ENCODE data around the gene OR2W3. TPM values are rescaled to one million over a fixed set of nuclear protein-coding genes. Genes with fewer than 3 reads are reported as not detected.

OR2W3 gene
- polyA plus RNA-seq, 1 donor from 2014 or later, result not detected

- H2AFZ ChIP-seq (ENCODE audit: low read depth, low read length), result no peak overlapping the region
- no peaks in the 10 kb centered on the region for H3K36me3 ChIP-seq (ENCODE audit: insufficient read depth, low read length)
- H3K9me3 ChIP-seq (ENCODE audit: low read length), result no peaks in the 10 kb centered on the region
- no peaks in the 10 kb centered on the region for H4K20me1 ChIP-seq (ENCODE audit: insufficient read depth)
- H3K79me2 ChIP-seq (replicated peaks; ENCODE audit: insufficient read depth, low read length), result no peaks in the 10 kb centered on the region
- H3K4me3 ChIP-seq (ENCODE audit: low read length), result no peak overlapping the region
- H3K9me2 ChIP-seq (ENCODE audit: insufficient read depth, low read length), result no peaks in the 10 kb centered on the region
- no peaks in the 10 kb centered on the region for H3K27me3 ChIP-seq (ENCODE audit: insufficient read depth, low read depth, low read length)
- H3K9ac ChIP-seq (ENCODE audit: low read length), result no peak overlapping the region
- H3K27ac ChIP-seq (ENCODE audit: low read length), result no peak overlapping the region
- H3F3A ChIP-seq (ENCODE audit: insufficient read depth, low read length, poor library complexity, severe bottlenecking), result no peaks in the 10 kb centered on the region
- no peak overlapping the region for H3K4me2 ChIP-seq (ENCODE audit: low read length)
- TF ChIP-seq TAF1 (IDR thresholded peaks at IDR 0.05; ENCODE audit: low read depth), result no peak
- TF ChIP-seq MXI1 (conservative IDR thresholded peaks at IDR 0.05; ENCODE audit: poor library complexity, severe bottlenecking), result no peak
- no peak for TF ChIP-seq REST (IDR thresholded peaks at IDR 0.05; ENCODE audit: borderline replicate concordance)
- TF ChIP-seq EZH2 (IDR thresholded peaks at IDR 0.05; ENCODE audit: borderline replicate concordance, insufficient read depth, low read length, poor library complexity, severe bottlenecking), result no peak
- no peak for TF ChIP-seq POLR2AphosphoS5 (IDR thresholded peaks at IDR 0.05)
- no peak for TF ChIP-seq CTCF (IDR thresholded peaks at IDR 0.05; ENCODE audit: poor library complexity, severe bottlenecking)
- no peak for TF ChIP-seq EP300 (conservative IDR thresholded peaks at IDR 0.05; ENCODE audit: poor library complexity, severe bottlenecking)
- no peak for TF ChIP-seq SMC3 (conservative IDR thresholded peaks at IDR 0.05; ENCODE audit: poor library complexity)
- TF ChIP-seq RAD21 (conservative IDR thresholded peaks at IDR 0.05), result no peak
These were observed 32.6 kb upstream of the OR2W3 start for GRCh38 chr1:247862756-247863155.

- H3K79me2 ChIP-seq (replicated peaks; ENCODE audit: insufficient read depth, low read length), result no peaks in the 10 kb centered on the region
- H3K9me3 ChIP-seq (ENCODE audit: low read length), result no peaks in the 10 kb centered on the region
- H3F3A ChIP-seq (ENCODE audit: insufficient read depth, low read length, poor library complexity, severe bottlenecking), result no peaks in the 10 kb centered on the region
- no peaks in the 10 kb centered on the region for H4K20me1 ChIP-seq (ENCODE audit: insufficient read depth)
- H3K36me3 ChIP-seq (ENCODE audit: insufficient read depth, low read length), result no peaks in the 10 kb centered on the region
- no peak for TF ChIP-seq EP300 (conservative IDR thresholded peaks at IDR 0.05; ENCODE audit: poor library complexity, severe bottlenecking)
- no peak for TF ChIP-seq RAD21 (conservative IDR thresholded peaks at IDR 0.05)
- TF ChIP-seq MXI1 (conservative IDR thresholded peaks at IDR 0.05; ENCODE audit: poor library complexity, severe bottlenecking), result no peak
- TF ChIP-seq SMC3 (conservative IDR thresholded peaks at IDR 0.05; ENCODE audit: poor library complexity), result no peak
- TF ChIP-seq CTCF (IDR thresholded peaks at IDR 0.05; ENCODE audit: poor library complexity, severe bottlenecking), result no peak
- TF ChIP-seq EZH2 (IDR thresholded peaks at IDR 0.05; ENCODE audit: borderline replicate concordance, insufficient read depth, low read length, poor library complexity, severe bottlenecking), result no peak
- no peak for TF ChIP-seq REST (IDR thresholded peaks at IDR 0.05; ENCODE audit: borderline replicate concordance)
- TF ChIP-seq TAF1 (IDR thresholded peaks at IDR 0.05; ENCODE audit: low read depth), result no peak
- TF ChIP-seq POLR2AphosphoS5 (IDR thresholded peaks at IDR 0.05), result no peak
- no peak overlapping the region for H3K27ac ChIP-seq (ENCODE audit: low read length)
- no peak overlapping the region for H3K9ac ChIP-seq (ENCODE audit: low read length)
- no peaks in the 10 kb centered on the region for H3K27me3 ChIP-seq (ENCODE audit: insufficient read depth, low read depth, low read length)
- no peak overlapping the region for H2AFZ ChIP-seq (ENCODE audit: low read depth, low read length)
- H3K4me2 ChIP-seq (ENCODE audit: low read length), result no peak overlapping the region
- H3K9me2 ChIP-seq (ENCODE audit: insufficient read depth, low read length), result no peaks in the 10 kb centered on the region
- no peak overlapping the region for H3K4me3 ChIP-seq (ENCODE audit: low read length)
These were observed 30.7 kb upstream of the OR2W3 start for GRCh38 chr1:247864644-247865043.
